Neutrophil (primary cell): ENCODE measurements around the gene KCNE3.

Experiments used
- H3K27ac ChIP-seq: fragments of 200-600 bp; sonication (generic); 2 replicates; pipeline ENCODE4 v1.5.1; 2016; ENCODE audit warnings: mild to moderate bottlenecking, moderate library complexity
- H3K27me3 ChIP-seq: fragments of 200-600 bp; sonication (generic); 2 replicates; pipeline ENCODE4 v1.6.0; 2016; ENCODE audit warnings: mild to moderate bottlenecking
- H3K36me3 ChIP-seq: fragments of 200-600 bp; sonication (generic); 2 replicates; pipeline ENCODE4 v1.5.1; 2017
- H3K4me1 ChIP-seq, 2 experiments: fragments of 200-600 bp in 1 of 2; sonication (generic) in 1 of 2; 1 replicate in 1 of 2; 2 replicates in 1 of 2; pipeline versions ENCODE4 v1.5.1 to v1.6.1; 2013 to 2016; ENCODE audit warnings: low read depth in 1 of 2, low read length in 1 of 2, mild to moderate bottlenecking in 1 of 2, moderate library complexity in 1 of 2; ENCODE audit not compliant: control insufficient read depth in 1 of 2, insufficient read depth in 1 of 2
- H3K4me3 ChIP-seq, 2 experiments: fragments of 200-600 bp in 1 of 2; sonication (generic) in 1 of 2; 1 replicate in 1 of 2; 2 replicates in 1 of 2; pipeline ENCODE4 v1.5.1; 2013 to 2016; ENCODE audit warnings: low read depth in 1 of 2, low read length in 1 of 2, mild to moderate bottlenecking in 1 of 2, moderate library complexity in 1 of 2
- H3K9me3 ChIP-seq: fragments of 200-600 bp; sonication (generic); 2 replicates; pipeline ENCODE4 v1.5.1; 2016
- TF ChIP-seq, protein P1 (sequence below): fragments of 200-600 bp; sonication (generic); IDR thresholded peaks from 2 replicates; pipeline ENCODE4 v1.5.1; 2016; ENCODE audit warnings: antibody characterized with exemption

Gene KCNE3

GRCh38 chr11:74476536-74476935 is 9.2 kb upstream of the KCNE3 start:
- Histone ChIP-seq H3K27me3 (no peaks in the 10 kb centered on the region), H3K36me3 (no peaks in the 10 kb centered on the region), H3K4me1 (peaks cover 19 to 20% of the 10 kb centered on the region in 2 experiments), H3K27ac (no peak overlapping the region), H3K4me3 (no peak overlapping the region), H3K9me3 (no peaks in the 10 kb centered on the region)
- TF ChIP-seq, protein P1, sequence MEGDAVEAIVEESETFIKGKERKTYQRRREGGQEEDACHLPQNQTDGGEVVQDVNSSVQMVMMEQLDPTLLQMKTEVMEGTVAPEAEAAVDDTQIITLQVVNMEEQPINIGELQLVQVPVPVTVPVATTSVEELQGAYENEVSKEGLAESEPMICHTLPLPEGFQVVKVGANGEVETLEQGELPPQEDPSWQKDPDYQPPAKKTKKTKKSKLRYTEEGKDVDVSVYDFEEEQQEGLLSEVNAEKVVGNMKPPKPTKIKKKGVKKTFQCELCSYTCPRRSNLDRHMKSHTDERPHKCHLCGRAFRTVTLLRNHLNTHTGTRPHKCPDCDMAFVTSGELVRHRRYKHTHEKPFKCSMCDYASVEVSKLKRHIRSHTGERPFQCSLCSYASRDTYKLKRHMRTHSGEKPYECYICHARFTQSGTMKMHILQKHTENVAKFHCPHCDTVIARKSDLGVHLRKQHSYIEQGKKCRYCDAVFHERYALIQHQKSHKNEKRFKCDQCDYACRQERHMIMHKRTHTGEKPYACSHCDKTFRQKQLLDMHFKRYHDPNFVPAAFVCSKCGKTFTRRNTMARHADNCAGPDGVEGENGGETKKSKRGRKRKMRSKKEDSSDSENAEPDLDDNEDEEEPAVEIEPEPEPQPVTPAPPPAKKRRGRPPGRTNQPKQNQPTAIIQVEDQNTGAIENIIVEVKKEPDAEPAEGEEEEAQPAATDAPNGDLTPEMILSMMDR: no peak

DNA sequence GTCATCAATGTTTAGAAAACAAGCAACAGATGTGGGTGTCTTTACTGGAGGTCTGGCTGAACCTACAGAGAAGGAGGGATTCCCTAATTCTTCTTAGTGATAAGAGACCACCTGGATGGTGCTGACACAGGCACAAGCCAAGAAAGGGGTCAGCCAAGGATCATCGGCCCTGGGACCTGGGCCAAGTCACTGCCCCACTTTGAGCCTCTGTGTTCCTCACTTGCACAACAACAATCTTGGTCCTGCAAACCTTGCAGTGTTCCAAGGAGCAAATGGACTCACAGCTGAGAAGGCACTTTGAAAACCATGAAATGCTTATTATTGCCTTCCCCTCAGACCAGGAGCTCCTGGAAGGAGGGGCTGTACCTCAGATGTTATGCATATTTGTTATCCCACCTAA is 7.0 kb upstream of the KCNE3 start:
- Histone ChIP-seq H3K9me3 (no peaks in the 10 kb centered on the region), H3K27ac (peak overlapping the region; percentile 55), H3K27me3 (no peaks in the 10 kb centered on the region), H3K4me1 (peaks cover 19 to 20% of the 10 kb centered on the region in 2 experiments), H3K36me3 (no peaks in the 10 kb centered on the region), H3K4me3 (no peak overlapping the region)
- TF ChIP-seq, protein P1: no peak

DNA sequence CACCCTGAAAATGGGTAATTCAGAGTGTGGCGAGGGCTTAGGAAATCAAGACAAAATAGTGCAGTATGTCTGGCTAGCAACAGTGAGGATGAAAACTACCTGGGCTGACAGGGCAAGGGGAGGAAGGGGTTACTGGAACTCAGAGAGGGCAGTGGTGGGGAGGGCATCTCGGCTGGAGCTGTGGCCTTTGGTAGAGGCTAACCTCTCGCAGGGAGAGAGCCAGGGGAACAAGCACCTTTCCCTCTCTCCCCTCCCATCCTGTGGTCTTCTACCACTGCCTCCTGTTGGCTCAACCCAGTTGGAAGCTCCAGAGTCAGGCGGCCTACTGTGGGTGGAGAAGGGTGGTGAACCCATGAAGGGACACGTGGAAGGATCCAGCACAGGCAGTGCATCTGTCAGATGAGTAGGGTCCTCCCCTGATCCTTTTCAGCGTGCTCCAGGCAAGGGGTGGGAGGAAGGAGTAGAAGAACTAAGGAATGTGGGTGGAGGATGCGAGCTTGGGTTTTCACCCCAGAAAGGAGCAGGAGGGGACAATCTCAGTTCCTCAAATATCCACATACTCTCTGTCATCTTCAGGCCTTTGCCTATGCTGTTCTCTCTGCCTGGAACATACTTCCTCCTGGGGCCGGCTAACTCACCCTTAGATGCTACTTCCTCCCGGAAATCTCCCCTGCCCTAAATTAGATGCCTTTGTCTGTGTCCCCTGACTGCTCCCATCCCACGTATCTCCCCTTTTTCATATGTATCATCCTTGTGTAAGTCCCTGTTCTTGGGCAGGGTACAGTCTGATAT is 6.2 kb upstream of the KCNE3 start:
- TF ChIP-seq, protein P1: no peak
- Histone ChIP-seq H3K27ac (peak overlapping the region; percentile 55), H3K9me3 (no peaks in the 10 kb centered on the region), H3K4me3 (no peak overlapping the region), H3K27me3 (no peaks in the 10 kb centered on the region), H3K36me3 (no peaks in the 10 kb centered on the region), H3K4me1 (peaks cover 23 to 25% of the 10 kb centered on the region in 2 experiments)

- H3K4me1 ChIP-seq: peaks cover 39% of the 10 kb centered on the region in 2 experiments
- H3K36me3 ChIP-seq: no peaks in the 10 kb centered on the region
- TF ChIP-seq, protein P1: no peak
Observed at GRCh38 chr11:74471668-74472429, 4.5 kb upstream of the KCNE3 start.

GRCh38 chr11:74471037-74471436 is 3.7 kb upstream of the KCNE3 start:
- H3K9me3 ChIP-seq: no peaks in the 10 kb centered on the region
- H3K27ac ChIP-seq: no peak overlapping the region
- no peak overlapping the region for H3K4me3 ChIP-seq
- TF ChIP-seq, protein P1: no peak
- H3K36me3 ChIP-seq: no peaks in the 10 kb centered on the region
- H3K4me1 ChIP-seq: peaks cover 46 to 48% of the 10 kb centered on the region in 2 experiments
- no peaks in the 10 kb centered on the region for H3K27me3 ChIP-seq

More at GRCh38 chr11:74471668-74472429, 4.5 kb upstream of the KCNE3 start:
- H3K27ac ChIP-seq: no peak overlapping the region
- H3K4me3 ChIP-seq: no peak overlapping the region
- H3K9me3 ChIP-seq: no peaks in the 10 kb centered on the region
- H3K27me3 ChIP-seq: no peaks in the 10 kb centered on the region
